ENCODE measurements around the gene C22orf23.

- TF ChIP-seq CTCF (IDR thresholded peaks at IDR 0.05) (no peak), POLR2A (IDR thresholded peaks at IDR 0.05) (no peak)
These were observed 21.5 kb downstream of the C22orf23 start for GRCh38 chr22:37931893-37932389.
